ENCODE results near the gene ARHGAP42.

Gene ARHGAP42

GRCh38 chr11:100860318-100861155 is 173.4 kb downstream of the ARHGAP42 start:
- TF ChIP-seq, protein P1, sequence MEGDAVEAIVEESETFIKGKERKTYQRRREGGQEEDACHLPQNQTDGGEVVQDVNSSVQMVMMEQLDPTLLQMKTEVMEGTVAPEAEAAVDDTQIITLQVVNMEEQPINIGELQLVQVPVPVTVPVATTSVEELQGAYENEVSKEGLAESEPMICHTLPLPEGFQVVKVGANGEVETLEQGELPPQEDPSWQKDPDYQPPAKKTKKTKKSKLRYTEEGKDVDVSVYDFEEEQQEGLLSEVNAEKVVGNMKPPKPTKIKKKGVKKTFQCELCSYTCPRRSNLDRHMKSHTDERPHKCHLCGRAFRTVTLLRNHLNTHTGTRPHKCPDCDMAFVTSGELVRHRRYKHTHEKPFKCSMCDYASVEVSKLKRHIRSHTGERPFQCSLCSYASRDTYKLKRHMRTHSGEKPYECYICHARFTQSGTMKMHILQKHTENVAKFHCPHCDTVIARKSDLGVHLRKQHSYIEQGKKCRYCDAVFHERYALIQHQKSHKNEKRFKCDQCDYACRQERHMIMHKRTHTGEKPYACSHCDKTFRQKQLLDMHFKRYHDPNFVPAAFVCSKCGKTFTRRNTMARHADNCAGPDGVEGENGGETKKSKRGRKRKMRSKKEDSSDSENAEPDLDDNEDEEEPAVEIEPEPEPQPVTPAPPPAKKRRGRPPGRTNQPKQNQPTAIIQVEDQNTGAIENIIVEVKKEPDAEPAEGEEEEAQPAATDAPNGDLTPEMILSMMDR (IDR thresholded peaks at IDR 0.05; ENCODE audit: control extremely low read depth, extremely low read depth, low read depth, missing control alignments): no peak
- POLR2A ChIA-PET: no interaction called here
- no peak for DNase-seq (ENCODE audit: extremely low spot score)
- CTCF ChIA-PET: no interaction called here

DNA sequence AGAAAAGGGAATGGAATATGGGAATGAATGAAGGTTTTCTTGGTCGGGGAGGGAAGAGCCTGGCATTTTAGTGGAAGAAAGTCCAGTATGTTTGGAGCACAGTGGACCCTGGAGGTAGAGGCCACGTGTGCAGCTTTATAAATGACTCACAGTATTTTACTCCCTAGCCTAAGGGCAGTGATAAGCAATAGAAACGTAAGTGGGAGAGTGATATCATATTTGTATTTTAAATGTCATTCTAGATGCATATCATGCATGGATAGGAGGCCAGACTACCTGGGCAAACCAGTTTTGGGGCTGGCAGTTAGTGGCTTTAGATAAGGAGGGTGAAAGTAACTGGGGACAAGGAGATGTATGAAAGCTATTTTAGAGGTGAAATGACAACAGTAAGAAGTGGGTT is 174.1 kb downstream of the ARHGAP42 start:
- ChIA-PET POLR2A (no interaction called here), CTCF (no interaction called here)
- TF ChIP-seq, protein P1 (IDR thresholded peaks at IDR 0.05; ENCODE audit: control extremely low read depth, extremely low read depth, low read depth, missing control alignments): no peak
- no peak for DNase-seq (ENCODE audit: extremely low spot score)

DNA sequence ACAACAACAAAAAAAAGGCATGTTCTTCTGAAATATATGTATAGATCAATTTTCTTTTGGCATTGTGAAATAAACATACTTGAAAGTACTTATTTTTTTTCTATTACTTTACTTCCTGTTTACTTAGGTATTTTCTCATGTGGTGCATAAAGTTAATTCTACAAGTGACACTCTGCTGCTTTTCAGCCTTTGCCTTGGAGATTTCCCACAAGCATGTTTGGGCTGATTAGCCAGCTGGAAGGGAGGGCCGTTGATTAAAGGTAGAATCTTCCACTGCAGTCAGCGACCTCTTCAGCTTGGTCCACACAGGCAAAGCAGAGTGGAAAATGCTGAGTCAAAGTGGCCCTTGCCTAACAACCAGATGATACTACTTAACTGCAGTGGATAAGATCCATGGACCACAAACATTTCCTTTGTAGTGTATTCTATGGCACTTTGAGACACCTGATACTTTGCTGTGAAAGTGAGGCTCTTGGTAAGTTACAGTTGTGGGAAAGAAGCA is 176.0 kb downstream of the ARHGAP42 start:
- POLR2A ChIA-PET: no interaction called here
- no peak for DNase-seq (ENCODE audit: extremely low spot score)

GRCh38 chr11:100865443-100866065 is 178.5 kb downstream of the ARHGAP42 start:
- ChIA-PET POLR2A (no interaction called here), CTCF (no interaction called here)
- TF ChIP-seq, protein P1 (IDR thresholded peaks at IDR 0.05; ENCODE audit: control extremely low read depth, extremely low read depth, low read depth, missing control alignments): no peak
- no peak for DNase-seq (ENCODE audit: extremely low spot score)

More for the DNA sequence above, 176.0 kb downstream of the ARHGAP42 start:
- CTCF ChIA-PET: no interaction called here
- TF ChIP-seq, protein P1 (IDR thresholded peaks at IDR 0.05; ENCODE audit: control extremely low read depth, extremely low read depth, low read depth, missing control alignments): no peak

- no peak for DNase-seq (ENCODE audit: extremely low spot score)
- POLR2A ChIA-PET: no interaction called here
- CTCF ChIA-PET: no interaction called here
- TF ChIP-seq, protein P1 (IDR thresholded peaks at IDR 0.05; ENCODE audit: control extremely low read depth, extremely low read depth, low read depth, missing control alignments): no peak
Measured at GRCh38 chr11:100866453-100866852, 179.4 kb downstream of the ARHGAP42 start.

DNA sequence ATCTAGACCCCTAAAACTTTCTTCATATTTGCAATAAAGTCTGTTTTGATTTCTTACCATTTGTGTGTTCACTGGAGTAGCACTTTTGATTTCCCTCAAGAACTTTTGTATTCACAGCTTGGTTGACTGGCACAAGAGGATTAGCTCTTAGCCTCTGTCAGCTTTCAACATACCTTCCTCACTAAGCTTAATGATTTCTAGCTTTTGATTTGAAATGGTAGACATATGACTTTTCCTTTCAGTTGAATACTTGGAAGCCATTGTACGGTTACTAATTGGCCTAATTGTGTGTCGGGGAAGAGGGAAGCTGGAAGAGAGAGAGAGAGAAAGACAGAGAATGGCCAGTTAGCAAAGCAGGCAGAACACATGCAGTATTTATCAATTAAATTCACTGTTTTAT is 180.5 kb downstream of the ARHGAP42 start:
- ChIA-PET POLR2A (no interaction called here), CTCF (no interaction called here)
- TF ChIP-seq, protein P1 (IDR thresholded peaks at IDR 0.05; ENCODE audit: control extremely low read depth, extremely low read depth, low read depth, missing control alignments): no peak
- no peak for DNase-seq (ENCODE audit: extremely low spot score)
